IgD-negative memory B cell (primary cell): ENCODE results near the gene MAN1C1. TPM values are rescaled to one million over a fixed set of nuclear protein-coding genes. Genes with fewer than 3 reads are reported as not detected.

ENCODE experiments used
- H3K27ac Mint-ChIP-seq, 3 donors: one replicate each; pipeline ENCODE4 v1.8.0; 2020 to 2022; ENCODE audit warnings: mild to moderate bottlenecking in 3 of 3, mixed read lengths in 3 of 3, moderate library complexity in 1 of 3
- H3K27me3 Mint-ChIP-seq: one replicate; pipeline ENCODE4 v1.8.0; 2021; ENCODE audit warnings: mixed read lengths
- H3K36me3 Mint-ChIP-seq: one replicate; pipeline ENCODE4 v1.8.0; 2020; ENCODE audit warnings: mild to moderate bottlenecking, mixed read lengths
- H3K4me1 Mint-ChIP-seq, 3 donors: one replicate each; pipeline ENCODE4 v1.8.0; 2020 to 2022; ENCODE audit warnings: mixed read lengths in 3 of 3, mild to moderate bottlenecking in 1 of 3
- H3K4me3 Mint-ChIP-seq, 4 donors: one replicate each; pipeline ENCODE4 v1.8.0; 2020 to 2022; ENCODE audit warnings: mild to moderate bottlenecking in 4 of 4, mixed read lengths in 4 of 4, moderate library complexity in 3 of 4
- H3K9me3 Mint-ChIP-seq, 3 donors: one replicate each; pipeline ENCODE4 v1.8.0; 2020 to 2021; ENCODE audit warnings: mixed read lengths in 3 of 3, mild to moderate bottlenecking in 1 of 3
- polyA plus RNA-seq: library from polyadenylated mRNA; unstranded; fragments of 300-500 nt; fragmentation: Illumina TruSeq; gene quantifications from one replicate; pipeline ENCODE4 v1.2.3, GENCODE V29; 2021

MAN1C1 gene
- polyA plus RNA-seq, 1 donor from 2014 or later, result 0.49 TPM

DNA sequence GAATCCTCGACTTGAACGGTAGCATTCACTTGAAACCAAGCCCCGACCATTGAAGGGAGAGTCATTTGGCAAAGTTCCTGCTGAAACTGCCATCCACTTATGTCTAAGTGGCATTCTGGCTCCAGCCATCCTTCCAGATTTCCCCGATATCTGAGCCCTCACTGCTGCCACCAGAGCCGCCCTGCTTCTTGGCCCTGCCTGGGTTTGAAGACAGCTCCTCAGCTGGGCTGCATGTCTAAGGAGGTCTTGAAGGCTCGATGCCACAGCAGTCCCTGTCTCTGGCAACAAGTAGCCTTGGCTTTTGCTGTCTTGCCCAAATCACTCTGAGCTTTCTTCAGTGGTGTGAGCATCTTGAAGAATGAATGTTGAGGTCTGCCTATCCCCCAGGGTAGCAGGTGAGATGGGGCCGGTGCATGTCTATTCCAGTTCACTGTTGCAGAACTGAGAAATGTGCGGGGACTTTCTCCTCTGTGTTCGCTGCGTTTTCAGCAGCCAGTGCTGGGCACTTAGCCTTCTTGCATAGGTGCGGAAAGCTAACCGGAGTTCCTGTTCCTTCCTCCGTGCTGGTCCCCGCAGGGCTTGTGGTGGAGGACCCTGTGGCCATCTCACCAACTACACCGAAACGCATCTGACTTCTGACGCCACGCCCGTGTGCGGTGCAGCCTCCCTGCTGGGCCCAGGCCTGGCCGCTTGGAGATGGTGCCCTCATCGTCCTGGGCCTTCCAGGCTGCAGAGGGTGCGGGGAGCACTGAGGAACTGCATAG, 29.2 kb downstream of the MAN1C1 start:
- H3K4me1 Mint-ChIP-seq, result peaks cover 7 to 13% (median 7%) of the 10 kb centered on the region in 3 donors
- no peaks in the 10 kb centered on the region for H3K9me3 Mint-ChIP-seq
- H3K27me3 Mint-ChIP-seq, result peaks cover 37% of the 10 kb centered on the region
- H3K36me3 Mint-ChIP-seq, result no peaks in the 10 kb centered on the region
- H3K27ac Mint-ChIP-seq, result no peak overlapping the region
- H3K4me3 Mint-ChIP-seq, result no peak overlapping the region

DNA sequence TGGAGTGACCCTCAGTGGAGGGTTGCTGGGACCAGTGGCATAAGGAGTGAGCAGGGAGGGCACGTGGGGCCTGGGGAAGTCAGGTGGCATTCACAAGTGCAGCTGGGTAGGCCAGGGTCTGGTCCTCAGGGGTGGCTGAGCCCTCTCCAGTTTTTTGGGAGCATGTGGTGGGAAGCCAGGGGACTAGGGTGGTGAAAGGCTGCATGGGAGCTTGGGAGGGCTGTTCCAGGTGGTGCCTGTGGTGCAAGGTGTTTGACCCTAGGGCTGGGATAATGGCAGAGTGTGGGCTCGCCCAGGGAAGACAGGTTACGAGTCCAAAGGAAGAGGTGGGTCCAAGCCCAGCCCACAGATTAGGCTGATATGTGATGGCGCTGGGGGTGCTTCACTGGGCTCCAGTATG, 30.5 kb downstream of the MAN1C1 start:
- no peaks in the 10 kb centered on the region for H3K9me3 Mint-ChIP-seq
- peaks cover 7 to 12% (median 7%) of the 10 kb centered on the region in 3 donors for H3K4me1 Mint-ChIP-seq
- no peak overlapping the region for H3K27ac Mint-ChIP-seq
- peaks cover 32% of the 10 kb centered on the region for H3K27me3 Mint-ChIP-seq
- no peak overlapping the region for H3K4me3 Mint-ChIP-seq
- no peaks in the 10 kb centered on the region for H3K36me3 Mint-ChIP-seq

DNA sequence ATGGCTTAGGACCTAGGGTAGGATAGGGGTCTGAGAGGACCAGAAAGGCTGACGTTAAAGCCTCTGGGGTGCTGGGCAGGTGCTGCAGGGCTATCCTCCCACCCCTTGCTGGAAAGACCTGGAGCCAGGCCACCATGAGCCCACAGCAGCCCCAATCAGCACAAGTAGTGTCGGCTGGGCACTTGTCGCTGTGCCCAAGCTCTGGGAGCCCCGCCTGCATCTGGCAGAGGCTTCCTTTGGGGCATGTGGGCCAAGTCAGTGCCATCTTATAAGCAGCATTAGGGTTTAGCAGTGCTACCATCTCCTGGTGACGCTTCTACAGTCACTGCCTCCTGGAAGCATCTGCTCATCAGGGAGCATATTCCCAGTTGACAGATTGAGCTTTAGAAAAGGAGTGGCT, 31.3 kb downstream of the MAN1C1 start:
- peaks cover under 1 to 5% (median 3%) of the 10 kb centered on the region in 3 donors for H3K4me1 Mint-ChIP-seq
- H3K36me3 Mint-ChIP-seq, result no peaks in the 10 kb centered on the region
- no peak overlapping the region for H3K4me3 Mint-ChIP-seq
- H3K9me3 Mint-ChIP-seq, result no peaks in the 10 kb centered on the region
- peaks cover 25% of the 10 kb centered on the region for H3K27me3 Mint-ChIP-seq
- no peak overlapping the region for H3K27ac Mint-ChIP-seq

DNA sequence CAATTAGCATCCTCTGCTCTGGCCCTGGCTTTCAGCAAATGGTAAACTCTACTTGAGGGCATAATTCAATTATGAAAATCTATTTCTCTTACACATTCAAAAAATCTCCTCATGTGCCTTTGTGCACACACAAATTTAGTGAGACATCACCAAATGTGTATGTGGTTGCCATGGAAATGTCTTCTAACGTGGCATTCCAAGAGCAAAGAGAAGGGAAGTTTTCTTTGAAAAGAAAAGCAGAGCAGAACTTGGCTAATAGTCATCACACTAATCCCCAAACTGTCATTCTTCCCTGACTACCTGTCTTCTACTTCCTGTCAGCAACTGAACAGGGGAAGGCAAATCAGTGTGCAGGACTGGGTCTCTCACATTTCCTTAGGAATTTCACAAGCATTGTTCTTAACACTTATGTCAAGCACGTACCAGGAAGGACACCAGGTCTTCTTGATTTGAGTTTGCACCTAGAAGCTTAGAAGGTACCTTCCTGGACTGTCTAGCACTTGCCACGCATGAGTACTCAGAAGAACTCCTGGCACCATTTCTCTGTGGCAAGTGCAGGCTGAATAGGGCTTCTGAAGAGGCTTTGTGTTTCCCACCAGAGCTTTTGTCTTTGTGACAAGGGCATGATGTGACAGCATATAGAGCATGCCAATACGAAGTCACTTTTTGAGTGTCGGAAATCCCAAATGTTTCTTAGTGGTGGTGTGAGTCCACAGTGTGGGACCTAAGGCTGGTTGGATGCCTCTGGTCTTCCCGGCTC, 32.3 kb downstream of the MAN1C1 start:
- peaks cover 0 to 2% (median 2%) of the 10 kb centered on the region in 3 donors for H3K4me1 Mint-ChIP-seq
- no peak overlapping the region for H3K4me3 Mint-ChIP-seq

DNA sequence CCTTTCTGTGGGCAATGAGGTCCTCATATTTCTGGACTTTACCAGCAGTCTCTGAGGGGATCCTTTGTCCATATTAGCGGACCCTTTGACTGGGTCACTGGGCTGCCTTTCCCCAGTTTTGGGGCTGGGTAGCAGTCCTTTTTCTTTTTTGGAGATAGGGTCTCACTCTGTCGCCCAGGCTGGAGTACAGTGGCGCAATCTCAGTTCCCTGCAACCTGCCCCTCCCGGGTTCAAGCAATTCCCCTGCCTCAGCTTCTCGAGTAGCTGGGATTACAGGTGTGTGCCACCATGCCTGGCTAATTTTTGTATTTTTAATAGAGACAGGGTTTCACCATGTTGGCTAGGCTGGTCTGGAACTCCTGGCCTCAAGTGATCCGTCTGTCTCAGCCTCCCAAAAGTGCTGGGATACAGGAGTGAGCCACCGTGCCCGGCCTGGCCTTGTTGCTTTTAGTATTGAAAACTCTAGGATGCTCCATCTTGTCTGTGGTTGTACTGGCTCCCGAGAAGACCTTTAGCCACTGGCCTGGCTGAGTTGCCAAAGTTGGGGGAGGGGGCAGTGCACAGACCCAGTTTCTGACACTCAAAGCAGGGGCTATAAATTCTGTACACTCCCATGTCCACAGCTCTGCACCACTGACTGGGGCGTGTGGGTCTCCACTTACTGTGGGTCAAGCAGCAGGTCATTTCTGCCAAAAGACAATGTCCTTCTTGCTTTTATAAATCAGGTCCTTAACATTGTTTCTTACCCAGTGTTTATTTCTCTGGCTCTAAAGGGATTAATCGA, 33.1 kb downstream of the MAN1C1 start:
- Mint-ChIP-seq H3K4me3 (no peak overlapping the region), H3K36me3 (no peaks in the 10 kb centered on the region), H3K4me1 (no peaks in the 10 kb centered on the region), H3K27me3 (peaks cover 16% of the 10 kb centered on the region), H3K9me3 (no peaks in the 10 kb centered on the region), H3K27ac (no peak overlapping the region)

More for the DNA sequence above, 32.3 kb downstream of the MAN1C1 start:
- Mint-ChIP-seq H3K27ac (no peak overlapping the region), H3K9me3 (no peaks in the 10 kb centered on the region), H3K36me3 (no peaks in the 10 kb centered on the region), H3K27me3 (peaks cover 21% of the 10 kb centered on the region)

DNA sequence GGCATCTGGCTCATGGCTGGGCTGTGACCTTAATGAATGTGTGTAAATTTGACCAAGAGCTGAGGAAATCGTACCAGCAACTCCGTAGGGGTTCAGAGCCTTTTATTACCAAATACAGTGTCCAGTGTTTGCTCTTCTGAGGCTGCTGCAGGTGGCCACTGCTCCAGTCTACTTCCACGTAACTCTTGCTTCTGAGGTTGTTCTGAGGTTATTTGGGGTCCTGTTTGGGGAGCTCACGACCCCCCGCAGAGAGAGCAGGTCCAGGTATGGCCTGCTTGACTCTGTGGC, 33.6 kb downstream of the MAN1C1 start:
- no peak overlapping the region for H3K27ac Mint-ChIP-seq
- H3K4me1 Mint-ChIP-seq, result no peaks in the 10 kb centered on the region
- H3K4me3 Mint-ChIP-seq, result peak overlapping the region in 1 of 4 donors; percentile 28
- H3K36me3 Mint-ChIP-seq, result no peaks in the 10 kb centered on the region
- H3K27me3 Mint-ChIP-seq, result peaks cover 10% of the 10 kb centered on the region
- H3K9me3 Mint-ChIP-seq, result no peaks in the 10 kb centered on the region

DNA sequence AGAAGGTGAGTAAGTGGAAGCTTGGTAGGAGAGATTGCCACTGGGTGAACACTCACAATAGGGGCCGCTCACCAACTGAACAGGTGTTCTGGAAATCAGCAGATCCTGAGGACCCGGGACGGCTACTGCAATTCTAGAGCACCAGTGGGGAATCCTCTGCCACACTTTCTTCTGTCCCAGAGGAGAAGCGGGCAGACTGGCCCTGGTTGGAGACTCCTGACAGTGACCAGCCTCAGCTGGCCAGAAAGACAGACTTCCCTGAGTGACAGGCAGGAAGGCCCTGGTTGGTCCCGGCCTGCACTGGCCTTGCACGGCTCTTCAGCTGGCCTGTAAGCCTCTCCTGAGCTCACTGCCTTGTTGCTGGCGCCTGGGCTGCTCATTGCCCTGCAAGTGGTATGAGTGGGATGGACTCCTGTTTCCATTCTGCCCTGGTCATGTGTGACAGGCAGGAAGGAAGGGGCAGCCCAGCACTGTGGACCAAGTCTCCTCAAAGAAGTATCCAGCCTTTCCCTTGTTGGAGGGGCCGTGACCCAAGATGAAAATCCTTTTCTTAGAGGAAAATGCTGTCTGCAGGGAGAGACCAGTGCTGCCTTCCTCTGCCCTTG, 34.5 kb downstream of the MAN1C1 start:
- Mint-ChIP-seq H3K27me3 (peaks cover 3% of the 10 kb centered on the region), H3K27ac (peak overlapping the region in 1 of 3 donors; percentile 67), H3K9me3 (no peaks in the 10 kb centered on the region), H3K36me3 (no peaks in the 10 kb centered on the region), H3K4me3 (no peak overlapping the region), H3K4me1 (no peaks in the 10 kb centered on the region)

DNA sequence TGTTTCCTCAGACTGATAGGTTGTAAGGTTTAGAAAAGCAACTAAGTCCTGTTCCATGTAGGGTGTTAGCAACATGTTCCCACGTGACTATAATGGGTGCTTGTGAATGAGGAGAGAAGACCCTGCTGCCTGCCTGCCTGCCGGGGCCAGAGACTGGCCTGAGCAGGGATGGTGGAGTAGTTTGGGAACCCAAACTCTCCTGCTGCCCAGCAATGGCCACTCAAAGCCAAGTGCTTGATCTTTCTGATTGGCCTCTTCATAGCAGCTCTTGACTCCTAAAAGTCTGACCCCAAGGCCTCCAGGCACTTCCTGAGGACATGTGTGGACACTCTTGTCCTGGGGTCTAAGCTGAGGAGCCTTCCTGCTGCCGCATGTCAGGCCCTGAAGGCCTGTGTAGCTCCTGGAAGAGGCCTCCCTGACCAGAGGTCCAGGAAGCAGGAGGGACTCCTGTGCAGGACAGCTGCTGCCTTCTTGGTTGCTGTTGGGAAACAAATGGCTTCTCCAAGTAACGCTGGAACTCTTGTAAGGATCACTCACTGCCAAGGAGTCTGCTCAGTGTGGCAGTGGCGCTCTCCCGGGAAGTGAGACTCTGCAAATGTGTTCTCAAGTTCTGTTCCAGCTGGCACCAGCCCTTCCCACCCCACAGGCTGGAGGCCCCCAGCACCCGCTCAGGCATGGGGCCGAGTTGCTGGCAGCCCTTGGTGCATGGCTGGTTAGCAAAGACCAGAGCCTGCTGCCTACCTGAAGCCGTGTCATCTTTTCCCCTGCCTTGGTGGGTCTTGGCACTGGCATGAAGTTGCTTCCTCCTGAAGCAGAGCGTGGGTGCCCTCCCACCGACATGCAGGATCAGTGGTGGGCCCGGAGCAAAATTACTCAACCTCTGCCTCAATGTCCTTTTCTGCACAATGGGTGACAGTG, 35.5 kb downstream of the MAN1C1 start:
- H3K4me1 Mint-ChIP-seq, result peaks cover 0 to under 1% (median 0%) of the 10 kb centered on the region in 3 donors
- no peaks in the 10 kb centered on the region for H3K36me3 Mint-ChIP-seq
- H3K4me3 Mint-ChIP-seq, result no peak overlapping the region
- H3K27me3 Mint-ChIP-seq, result peaks cover 3% of the 10 kb centered on the region
- H3K27ac Mint-ChIP-seq, result peak overlapping the region in 1 of 3 donors; percentile 67
- no peaks in the 10 kb centered on the region for H3K9me3 Mint-ChIP-seq

DNA sequence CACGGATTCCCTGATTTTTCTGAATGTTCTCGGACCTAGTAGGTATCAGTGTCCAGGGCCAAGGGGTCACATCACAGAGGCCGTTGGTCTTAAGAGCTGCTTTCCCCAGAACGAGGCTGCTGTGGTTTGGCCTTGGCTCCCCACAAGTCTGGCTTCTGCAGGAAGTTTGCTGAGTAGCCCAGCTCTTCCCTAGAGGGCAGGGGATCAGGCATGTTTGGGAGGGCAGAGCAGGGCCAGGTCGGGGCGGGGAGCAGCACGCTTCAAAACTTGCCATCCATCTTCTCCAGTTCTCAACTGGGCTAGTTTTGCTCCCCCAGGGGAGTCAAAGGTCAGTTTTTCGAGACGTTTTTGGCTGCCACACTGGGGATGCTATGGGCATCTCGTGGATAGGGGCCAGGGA, 37.0 kb downstream of the MAN1C1 start:
- Mint-ChIP-seq H3K4me3 (no peak overlapping the region), H3K27me3 (peaks cover 5% of the 10 kb centered on the region), H3K36me3 (no peaks in the 10 kb centered on the region), H3K9me3 (no peaks in the 10 kb centered on the region), H3K27ac (no peak overlapping the region), H3K4me1 (peaks cover 0 to 5% (median 0%) of the 10 kb centered on the region in 3 donors)

DNA sequence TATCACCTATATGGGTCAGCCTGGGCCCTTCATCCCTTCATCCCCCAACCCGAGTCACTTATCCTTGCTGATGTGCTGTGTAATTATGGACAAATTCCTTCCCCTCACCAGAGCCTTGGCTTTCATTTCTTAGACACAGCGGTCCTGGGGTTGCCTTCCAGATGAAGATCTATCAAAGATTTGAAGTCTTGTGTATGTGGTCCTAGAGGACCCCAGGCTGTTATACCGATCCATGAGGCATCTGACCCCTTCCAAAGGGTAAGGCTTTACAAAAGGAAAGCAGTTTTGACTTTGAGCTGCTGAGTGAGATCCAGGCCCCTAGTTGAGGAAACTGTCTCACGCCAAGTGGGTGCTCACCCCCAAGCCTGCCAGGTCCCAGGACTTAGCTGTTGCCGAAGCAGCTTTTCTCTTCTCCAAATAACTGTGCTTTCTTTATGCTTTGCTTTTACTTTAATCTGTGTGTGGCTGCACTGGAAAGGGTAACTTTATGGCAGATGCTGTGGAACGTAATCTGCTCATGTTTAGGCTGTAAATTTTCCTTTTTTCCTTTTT, 37.6 kb downstream of the MAN1C1 start:
- Mint-ChIP-seq H3K4me3 (no peak overlapping the region), H3K36me3 (no peaks in the 10 kb centered on the region), H3K27ac (no peak overlapping the region), H3K27me3 (peaks cover 5% of the 10 kb centered on the region), H3K4me1 (peaks cover 0 to 6% (median 0%) of the 10 kb centered on the region in 3 donors), H3K9me3 (no peaks in the 10 kb centered on the region)

DNA sequence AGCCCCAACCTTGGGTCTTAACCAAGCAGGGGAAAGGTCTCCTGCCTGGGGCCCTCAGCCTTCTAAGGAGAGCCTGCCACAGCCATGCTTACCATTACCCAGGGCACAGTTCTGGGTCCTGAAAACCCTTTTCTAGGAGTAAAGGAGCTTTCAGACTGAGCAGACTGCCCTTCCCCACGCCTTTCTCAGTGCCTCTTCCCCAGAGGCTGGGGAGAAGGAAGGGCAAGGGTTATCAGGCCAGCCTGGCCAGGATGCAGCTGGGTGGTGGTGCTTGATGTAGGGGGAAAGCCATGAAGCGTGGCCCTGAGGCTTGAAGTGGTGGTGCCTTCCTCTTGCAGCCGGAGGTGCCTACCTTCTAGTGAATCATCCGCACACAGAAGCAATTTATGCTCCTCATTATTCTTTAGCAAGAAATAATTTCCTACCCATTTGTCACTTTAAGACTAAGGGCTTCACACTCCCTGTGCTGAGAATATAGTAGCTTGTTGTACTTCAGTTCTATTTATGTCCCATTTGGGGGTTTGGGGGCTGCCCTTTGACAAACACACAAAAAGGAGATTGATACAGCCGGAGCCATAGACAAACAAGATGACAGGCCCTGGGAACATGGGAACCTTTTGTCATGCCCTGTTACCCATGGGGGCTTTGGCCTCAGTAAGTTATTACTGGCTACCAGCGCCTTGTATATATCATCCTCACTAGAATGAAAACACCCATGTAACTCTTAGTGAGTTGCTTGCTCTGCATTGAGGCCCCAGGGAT, 40.7 kb downstream of the MAN1C1 start:
- Mint-ChIP-seq H3K27me3 (peaks cover 5% of the 10 kb centered on the region), H3K9me3 (no peaks in the 10 kb centered on the region), H3K36me3 (peaks cover 1% of the 10 kb centered on the region)

DNA sequence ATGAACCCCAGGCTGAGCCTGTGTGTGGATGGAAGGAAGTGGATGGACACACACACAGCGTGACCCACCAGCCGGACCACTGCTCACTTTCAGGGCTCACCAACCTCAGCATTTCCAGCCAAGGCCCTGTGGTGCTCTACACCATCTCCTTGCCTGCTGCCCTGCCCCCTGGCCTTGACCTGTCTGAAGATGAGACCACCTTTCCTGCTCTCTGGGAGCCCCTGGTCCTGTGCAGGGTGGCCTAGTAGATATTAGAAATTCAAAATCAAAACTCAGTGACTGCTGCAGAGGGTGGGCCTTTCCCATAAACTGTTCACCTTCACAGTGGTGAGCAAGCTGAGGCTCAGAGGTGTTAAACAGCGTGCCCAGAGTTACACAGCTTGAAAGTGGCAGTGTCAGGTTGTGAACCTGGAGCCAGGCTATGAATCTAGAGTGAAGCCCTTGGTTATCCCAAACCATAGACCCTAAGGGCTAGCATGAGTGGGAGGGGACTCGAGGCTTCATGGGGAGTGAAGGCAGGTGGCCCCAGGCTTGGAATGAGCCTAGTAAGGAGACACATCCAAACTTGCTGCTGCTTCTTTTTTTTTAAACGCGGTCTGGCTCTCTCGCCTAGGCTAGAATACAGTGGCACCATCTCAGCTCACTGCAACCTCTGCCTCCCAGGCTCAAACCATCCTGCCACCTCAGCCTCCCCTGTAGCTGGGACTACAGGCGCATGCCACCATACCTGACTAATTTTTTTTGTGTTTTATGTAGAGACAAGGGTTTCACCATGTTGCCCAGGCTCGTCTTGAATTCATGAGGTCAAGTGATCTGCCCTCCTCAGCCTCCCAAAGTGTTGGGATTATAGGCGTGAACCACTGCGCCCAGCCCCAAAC, 41.5 kb downstream of the MAN1C1 start:
- peaks cover 0 to 6% (median 0%) of the 10 kb centered on the region in 3 donors for H3K4me1 Mint-ChIP-seq
- peak overlapping the region in 1 of 3 donors; percentile 67 for H3K27ac Mint-ChIP-seq
- peaks cover 5% of the 10 kb centered on the region for H3K27me3 Mint-ChIP-seq
- no peaks in the 10 kb centered on the region for H3K9me3 Mint-ChIP-seq
- H3K4me3 Mint-ChIP-seq, result peak overlapping the region in 2 of 4 donors; percentile 47 to 54
- peaks cover 1% of the 10 kb centered on the region for H3K36me3 Mint-ChIP-seq

More for the DNA sequence above, 40.7 kb downstream of the MAN1C1 start:
- H3K27ac Mint-ChIP-seq, result no peak overlapping the region
- no peak overlapping the region for H3K4me3 Mint-ChIP-seq
- H3K4me1 Mint-ChIP-seq, result peaks cover 0 to 6% (median 0%) of the 10 kb centered on the region in 3 donors
